ENCODE results near the gene IYD.
"Not testable (repeated sequence)": the region's sequence is repeated elsewhere in the genome, so short reads cannot be mapped to it uniquely, and the experiment has no call there.

IYD gene

DNA sequence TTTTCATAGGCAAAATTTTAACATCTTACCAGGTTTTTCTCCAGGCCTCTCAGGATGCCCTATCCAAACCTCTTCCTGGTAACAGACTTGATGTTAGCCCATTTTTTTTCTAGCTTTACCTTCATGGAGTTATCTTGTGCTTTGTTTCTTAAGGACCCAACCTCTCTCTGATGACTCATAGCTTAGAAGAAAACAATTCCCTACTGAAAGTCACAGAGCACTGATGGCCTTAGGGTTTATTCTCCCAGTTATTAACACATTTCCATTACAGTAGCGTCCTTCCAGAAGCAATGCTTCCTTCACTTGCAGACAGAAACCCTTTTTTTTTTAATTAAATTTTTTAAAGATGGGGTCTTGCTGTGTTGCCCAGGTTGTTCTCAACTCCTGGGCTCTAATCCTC, 79.4 kb downstream of the IYD start:
- no peaks in the 10 kb centered on the region for H3K36me3 ChIP-seq (ENCODE audit: control insufficient read depth in 1 of 2, insufficient read depth in 2 of 2, low read length in 2 of 2)
- H3K9me3 ChIP-seq (ENCODE audit: control insufficient read depth in 1 of 2, low read length in 2 of 2), result no peaks in the 10 kb centered on the region
- no peak overlapping the region for H3K9ac ChIP-seq (ENCODE audit: low read depth in 1 of 2, low read length in 2 of 2)
- H3K4me3 ChIP-seq (ENCODE audit: low read depth in 1 of 2, low read length in 2 of 2), result no peak overlapping the region
- H3K27me3 ChIP-seq (ENCODE audit: control insufficient read depth in 1 of 2, insufficient read depth in 2 of 2, low read length in 2 of 2), result no peaks in the 10 kb centered on the region
- H3K27ac ChIP-seq (ENCODE audit: low read depth, low read length), result no peak overlapping the region
- no peaks in the 10 kb centered on the region for H3K4me1 ChIP-seq (ENCODE audit: control insufficient read depth in 1 of 2, insufficient read depth in 2 of 2, low read length in 2 of 2)

GRCh38 chr6:150449055-150449454, 80.2 kb downstream of the IYD start:
- H3K4me1 ChIP-seq (ENCODE audit: control insufficient read depth in 1 of 2, insufficient read depth in 2 of 2, low read length in 2 of 2); H3K27me3 ChIP-seq (ENCODE audit: control insufficient read depth in 1 of 2, insufficient read depth in 2 of 2, low read length in 2 of 2); H3K9me3 ChIP-seq (ENCODE audit: control insufficient read depth in 1 of 2, low read length in 2 of 2); H3K36me3 ChIP-seq (ENCODE audit: control insufficient read depth in 1 of 2, insufficient read depth in 2 of 2, low read length in 2 of 2); H3K4me3 ChIP-seq (ENCODE audit: low read depth in 1 of 2, low read length in 2 of 2); H3K9ac ChIP-seq (ENCODE audit: low read depth in 1 of 2, low read length in 2 of 2); H3K27ac ChIP-seq (ENCODE audit: low read depth, low read length): not testable (repeated sequence)

DNA sequence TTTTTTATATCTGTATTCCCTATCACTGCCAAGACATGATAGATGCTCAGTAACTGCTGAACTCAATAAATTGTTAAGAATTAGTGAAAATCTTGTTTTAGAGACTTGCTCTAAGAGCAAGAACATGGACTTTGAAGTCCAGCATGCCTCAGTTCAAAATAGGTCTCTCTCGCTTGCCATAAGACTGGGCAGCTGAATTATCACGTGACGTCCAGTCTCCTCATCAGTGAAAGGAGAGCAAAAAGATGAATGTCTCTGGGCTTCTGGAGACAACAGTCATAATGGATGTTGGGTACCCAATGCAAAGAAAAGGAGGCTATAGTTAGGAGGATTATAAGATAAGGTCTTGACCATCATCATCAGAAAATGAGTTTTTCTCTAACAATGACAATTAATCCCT, 82.1 kb downstream of the IYD start:
- H3K9me3 ChIP-seq (ENCODE audit: control insufficient read depth in 1 of 2, low read length in 2 of 2), result no peaks in the 10 kb centered on the region

DNA sequence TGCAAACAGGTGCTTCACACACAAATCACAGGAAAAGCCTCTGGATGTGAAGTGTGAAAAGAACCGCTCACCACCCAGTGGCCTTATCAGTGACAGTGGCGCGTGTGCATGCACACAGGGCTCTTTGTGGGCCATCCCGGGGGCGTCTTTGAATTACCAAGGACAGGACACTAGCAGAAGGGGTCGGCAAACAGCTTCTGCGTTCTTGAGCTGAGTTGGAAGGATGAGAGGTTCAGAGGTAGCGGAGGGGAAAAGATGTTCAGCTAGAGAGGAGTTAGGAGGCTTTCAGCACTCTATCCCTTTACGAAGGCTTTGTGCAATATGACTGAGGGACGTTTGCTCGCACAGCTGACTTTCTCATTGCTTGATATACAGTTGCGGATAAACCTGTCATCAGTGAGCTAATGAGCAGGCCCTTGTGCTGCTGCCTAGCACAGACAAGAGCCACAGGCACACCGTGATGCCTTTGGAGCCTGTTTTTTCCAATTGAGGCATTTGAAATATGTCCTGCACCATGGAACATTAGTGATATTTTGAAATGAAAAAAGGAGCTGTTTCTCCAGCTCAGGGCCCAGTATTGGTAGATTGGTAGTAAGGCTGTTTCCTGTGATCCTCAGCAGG, 83.1 kb downstream of the IYD start:
- Histone ChIP-seq H3K9me3 (ENCODE audit: control insufficient read depth in 1 of 2, low read length in 2 of 2) (no peaks in the 10 kb centered on the region), H3K4me3 (ENCODE audit: low read depth in 1 of 2, low read length in 2 of 2) (no peak overlapping the region), H3K4me1 (ENCODE audit: control insufficient read depth in 1 of 2, insufficient read depth in 2 of 2, low read length in 2 of 2) (peaks cover 7 to 12% of the 10 kb centered on the region in 2 donors), H3K27me3 (ENCODE audit: control insufficient read depth in 1 of 2, insufficient read depth in 2 of 2, low read length in 2 of 2) (no peaks in the 10 kb centered on the region), H3K9ac (ENCODE audit: low read depth in 1 of 2, low read length in 2 of 2) (no peak overlapping the region), H3K36me3 (ENCODE audit: control insufficient read depth in 1 of 2, insufficient read depth in 2 of 2, low read length in 2 of 2) (no peaks in the 10 kb centered on the region), H3K27ac (ENCODE audit: low read depth, low read length) (no peak overlapping the region)

More for the DNA sequence above, 82.1 kb downstream of the IYD start:
- Histone ChIP-seq H3K4me3 (ENCODE audit: low read depth in 1 of 2, low read length in 2 of 2) (no peak overlapping the region), H3K36me3 (ENCODE audit: control insufficient read depth in 1 of 2, insufficient read depth in 2 of 2, low read length in 2 of 2) (no peaks in the 10 kb centered on the region), H3K9ac (ENCODE audit: low read depth in 1 of 2, low read length in 2 of 2) (no peak overlapping the region), H3K4me1 (ENCODE audit: control insufficient read depth in 1 of 2, insufficient read depth in 2 of 2, low read length in 2 of 2) (peaks cover 0 to 3% of the 10 kb centered on the region in 2 donors), H3K27me3 (ENCODE audit: control insufficient read depth in 1 of 2, insufficient read depth in 2 of 2, low read length in 2 of 2) (no peaks in the 10 kb centered on the region), H3K27ac (ENCODE audit: low read depth, low read length) (no peak overlapping the region)

- no peaks in the 10 kb centered on the region for H3K9me3 ChIP-seq (ENCODE audit: control insufficient read depth in 1 of 2, low read length in 2 of 2)
- H3K36me3 ChIP-seq (ENCODE audit: control insufficient read depth in 1 of 2, insufficient read depth in 2 of 2, low read length in 2 of 2), result no peaks in the 10 kb centered on the region
- H3K9ac ChIP-seq (ENCODE audit: low read depth in 1 of 2, low read length in 2 of 2), result no peak overlapping the region
- H3K4me1 ChIP-seq (ENCODE audit: control insufficient read depth in 1 of 2, insufficient read depth in 2 of 2, low read length in 2 of 2), result peaks cover 14 to 20% of the 10 kb centered on the region in 2 donors
- H3K4me3 ChIP-seq (ENCODE audit: low read depth in 1 of 2, low read length in 2 of 2), result no peak overlapping the region
- no peak overlapping the region for H3K27ac ChIP-seq (ENCODE audit: low read depth, low read length)
- no peaks in the 10 kb centered on the region for H3K27me3 ChIP-seq (ENCODE audit: control insufficient read depth in 1 of 2, insufficient read depth in 2 of 2, low read length in 2 of 2)
Measured at GRCh38 chr6:150452428-150453243, 83.8 kb downstream of the IYD start.

GRCh38 chr6:150453357-150453756, 84.5 kb downstream of the IYD start:
- no peak overlapping the region for H3K4me3 ChIP-seq (ENCODE audit: low read depth in 1 of 2, low read length in 2 of 2)
- peaks cover 14 to 26% of the 10 kb centered on the region in 2 donors for H3K4me1 ChIP-seq (ENCODE audit: control insufficient read depth in 1 of 2, insufficient read depth in 2 of 2, low read length in 2 of 2)
- no peaks in the 10 kb centered on the region for H3K9me3 ChIP-seq (ENCODE audit: control insufficient read depth in 1 of 2, low read length in 2 of 2)
- H3K36me3 ChIP-seq (ENCODE audit: control insufficient read depth in 1 of 2, insufficient read depth in 2 of 2, low read length in 2 of 2), result no peaks in the 10 kb centered on the region
- H3K27ac ChIP-seq (ENCODE audit: low read depth, low read length), result no peak overlapping the region
- H3K9ac ChIP-seq (ENCODE audit: low read depth in 1 of 2, low read length in 2 of 2), result no peak overlapping the region
- H3K27me3 ChIP-seq (ENCODE audit: control insufficient read depth in 1 of 2, insufficient read depth in 2 of 2, low read length in 2 of 2), result no peaks in the 10 kb centered on the region

All from duodenal mucosa (tissue), 2 donors.